Measurements from ENCODE around the gene HTT. TPM values are rescaled to one million over a fixed set of nuclear protein-coding genes. Genes with fewer than 3 reads are reported as not detected.

The HTT gene
- total and polyA plus RNA-seq, 10 of the 15 experiments (the other 5 are each of a cell fraction or from before 2014, with no cell fraction given), result 3.3 to 113 (median 43.3) TPM

DNA sequence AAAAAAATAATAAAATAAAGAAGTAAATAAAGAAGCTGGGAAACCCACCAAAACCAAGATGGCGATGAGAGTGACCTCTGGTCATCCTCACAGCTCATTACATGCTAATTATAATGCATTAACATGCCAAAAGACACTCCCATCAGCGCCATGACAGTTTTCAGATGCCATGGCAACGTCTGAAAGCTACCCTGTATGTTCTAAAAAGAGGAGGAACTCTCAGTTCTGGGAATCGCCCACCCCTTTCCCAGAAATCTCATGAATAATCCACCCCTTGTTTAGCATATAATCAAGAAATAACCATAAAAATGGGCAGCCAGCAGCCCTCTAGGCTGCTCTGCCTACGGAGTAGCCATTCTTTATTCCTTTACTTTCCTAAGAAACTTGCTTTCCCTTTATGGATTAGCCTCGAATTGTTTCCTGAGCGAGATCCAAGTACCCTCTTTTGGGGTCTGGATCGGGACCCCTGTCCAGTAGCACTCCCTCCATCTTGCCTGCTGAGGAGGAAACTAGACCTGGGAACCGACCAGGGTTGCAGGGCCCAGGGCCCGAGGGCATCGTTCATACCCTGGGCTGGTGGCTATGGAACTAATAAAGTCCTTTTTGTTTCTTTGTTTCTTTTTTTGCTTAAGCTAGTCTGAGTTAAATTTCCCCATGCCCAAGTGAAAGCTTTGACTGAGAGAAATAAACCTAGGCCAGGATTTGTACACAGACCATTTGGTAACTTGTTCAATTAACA, 31.0 kb upstream of the HTT start:
- Histone ChIP-seq H3K36me3 (ENCODE audit: control insufficient read depth in 2 of 2, insufficient read depth in 2 of 2, low read length in 1 of 2) (no peaks in the 10 kb centered on the region; a peak in 1 of 4 replicates), H3K27me3 (replicated peaks in 1 of 2; ENCODE audit: control insufficient read depth in 2 of 2, insufficient read depth in 2 of 2, low read length in 1 of 2) (no peaks in the 10 kb centered on the region), H3K4me3 (no peak overlapping the region), H3K27ac (ENCODE audit: control insufficient read depth, insufficient read depth) (no peak overlapping the region), H4K20me1 (ENCODE audit: control insufficient read depth, insufficient read depth) (no peaks in the 10 kb centered on the region), H3K9me3 (replicated peaks; ENCODE audit: control insufficient read depth, insufficient read depth, low read length) (peaks cover 8% of the 10 kb centered on the region), H3K4me1 (ENCODE audit: control insufficient read depth, insufficient read depth, low read length) (peaks cover 65% of the 10 kb centered on the region), H2AFZ (ENCODE audit: control insufficient read depth, low read depth, low read length) (no peak overlapping the region), H3K79me2 (ENCODE audit: control insufficient read depth, insufficient read depth, low read length) (peaks cover 12% of the 10 kb centered on the region), H3K4me2 (ENCODE audit: control insufficient read depth, insufficient read depth) (0 out of 2 replicates have a peak overlapping the region, but pooled peaks have one; percentile 12), H3K9ac (ENCODE audit: control insufficient read depth, insufficient read depth, low read length) (no peak overlapping the region)
- ChIA-PET CTCF (interaction anchor here (0.6 to 0.9 kb wide), 3 partner anchors 65 to 512 kb away, joined by 3 to 5 read pairs (median 3); no protein-coding TSS in a partner anchor), RAD21 (ENCODE audit: unreplicated experiment) (interaction anchor here (1.2 to 2.6 kb wide), 2 partner anchors 40 to 80 kb away, joined by 3 to 8 read pairs; partner anchors contain the start of genes GRK4 and NOP14), POLR2A (interaction anchor here (0.8 kb wide), 1 partner anchor 35 kb away, joined by 3 read pairs; no protein-coding TSS in a partner anchor), SMC1A (ENCODE audit: uncharacterized antibody, unreplicated experiment) (interaction anchor here (0.6 to 1.9 kb wide), 4 partner anchors 33 to 79 kb away, joined by 3 to 4 read pairs (median 3); no protein-coding TSS in a partner anchor)
- ATAC-seq (no peak), DNase-seq (ENCODE audit: low read depth, low spot score) (no peak), FAIRE-seq (no peak)
- TF ChIP-seq, protein P1, sequence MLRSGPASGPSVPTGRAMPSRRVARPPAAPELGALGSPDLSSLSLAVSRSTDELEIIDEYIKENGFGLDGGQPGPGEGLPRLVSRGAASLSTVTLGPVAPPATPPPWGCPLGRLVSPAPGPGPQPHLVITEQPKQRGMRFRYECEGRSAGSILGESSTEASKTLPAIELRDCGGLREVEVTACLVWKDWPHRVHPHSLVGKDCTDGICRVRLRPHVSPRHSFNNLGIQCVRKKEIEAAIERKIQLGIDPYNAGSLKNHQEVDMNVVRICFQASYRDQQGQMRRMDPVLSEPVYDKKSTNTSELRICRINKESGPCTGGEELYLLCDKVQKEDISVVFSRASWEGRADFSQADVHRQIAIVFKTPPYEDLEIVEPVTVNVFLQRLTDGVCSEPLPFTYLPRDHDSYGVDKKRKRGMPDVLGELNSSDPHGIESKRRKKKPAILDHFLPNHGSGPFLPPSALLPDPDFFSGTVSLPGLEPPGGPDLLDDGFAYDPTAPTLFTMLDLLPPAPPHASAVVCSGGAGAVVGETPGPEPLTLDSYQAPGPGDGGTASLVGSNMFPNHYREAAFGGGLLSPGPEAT (IDR thresholded peaks at IDR 0.05; ENCODE audit: low read depth), result no peak
- TF ChIP-seq IRF4 (IDR thresholded peaks at IDR 0.05; ENCODE audit: low read depth, low read length) (no peak), BCL11A (IDR thresholded peaks at IDR 0.05; ENCODE audit: low read depth, low read length) (no peak), STAT1 (conservative IDR thresholded peaks at IDR 0.05) (no peak)
- in situ Hi-C loops (cut with MboI), result no loop called here
- intact Hi-C loops (cut with micrococcal nuclease; ENCODE audit: unreplicated experiment), result loop anchor here (10.0 kb wide), 1 partner anchor 279 kb away; no protein-coding TSS in a partner anchor
- no TSS peak for BruUV-seq (replicated peaks)
- 89% methylated on average over 11 of the region's 11 CpGs for WGBS (ENCODE audit: insufficient coverage, insufficient replicate concordance, low lambda C conversion rate, missing lambda C conversion rate)

All from GM12878 (cell line).